Trophoblast cell (in vitro differentiated cells and primary cell): Measurements from ENCODE around the gene DHX30.

Experiments
- DNase-seq, 2 donors: peaks; one replicate each; pipeline ENCODE4 v3.0.0-alpha.2; 2016
- H2AFZ ChIP-seq: 2 replicates; pipeline ENCODE4 v1.6.1; 2013; ENCODE audit warnings: low read length, moderate library complexity, mild to moderate bottlenecking; ENCODE audit not compliant: insufficient read depth, poor library complexity
- H2AK5ac ChIP-seq: 2 replicates; pipeline ENCODE4 v1.6.1; 2013; ENCODE audit warnings: mild to moderate bottlenecking, low read length
- H2BK120ac ChIP-seq: 2 replicates; pipeline ENCODE4 v1.6.1; 2013; ENCODE audit warnings: low read length, mild to moderate bottlenecking, moderate library complexity; ENCODE audit not compliant: insufficient read depth, poor library complexity
- H2BK12ac ChIP-seq: 2 replicates; pipeline ENCODE4 v1.6.1; 2013; ENCODE audit warnings: mild to moderate bottlenecking, low read length, moderate library complexity
- H2BK5ac ChIP-seq: 2 replicates; pipeline ENCODE4 v1.6.1; 2013; ENCODE audit warnings: low read length, low read depth, moderate library complexity, mild to moderate bottlenecking; ENCODE audit not compliant: poor library complexity
- H3K14ac ChIP-seq: 2 replicates; pipeline ENCODE4 v1.6.1; 2013; ENCODE audit warnings: mild to moderate bottlenecking, low read length
- H3K18ac ChIP-seq: 2 replicates; pipeline ENCODE4 v1.6.1; 2013; ENCODE audit warnings: mild to moderate bottlenecking, low read length
- H3K23ac ChIP-seq: 2 replicates; pipeline ENCODE4 v1.6.1; 2013; ENCODE audit warnings: low read length
- H3K27ac ChIP-seq: 2 replicates; pipeline ENCODE4 v1.5.1; 2013; ENCODE audit warnings: low read depth, mild to moderate bottlenecking, inconsistent platforms, low read length, moderate library complexity
- H3K27me3 ChIP-seq: 2 replicates; pipeline ENCODE4 v1.6.1; 2013; ENCODE audit warnings: inconsistent platforms, mild to moderate bottlenecking, low read length, moderate library complexity; ENCODE audit not compliant: insufficient read depth
- H3K36me3 ChIP-seq, 2 experiments: 1 replicate in 1 of 2; 2 replicates in 1 of 2; pipeline ENCODE4 v1.6.1; 2013; ENCODE audit warnings: low read length in 2 of 2, mild to moderate bottlenecking in 2 of 2, moderate library complexity in 1 of 2; ENCODE audit not compliant: insufficient read depth in 2 of 2, control insufficient read depth in 1 of 2
- H3K4ac ChIP-seq: 2 replicates; pipeline ENCODE4 v1.6.1; 2013; ENCODE audit warnings: low read depth, mild to moderate bottlenecking, low read length, moderate library complexity
- H3K4me1 ChIP-seq, 2 experiments: 1 replicate in 1 of 2; 2 replicates in 1 of 2; pipeline ENCODE4 v1.6.1; 2013; ENCODE audit warnings: low read length in 2 of 2, mild to moderate bottlenecking in 2 of 2, moderate library complexity in 1 of 2; ENCODE audit not compliant: insufficient read depth in 2 of 2, control insufficient read depth in 1 of 2
- H3K4me2 ChIP-seq: 2 replicates; pipeline ENCODE4 v1.6.1; 2013; ENCODE audit warnings: inconsistent platforms, mild to moderate bottlenecking, low read length, moderate library complexity
- H3K4me3 ChIP-seq: 2 replicates; pipeline ENCODE4 v1.5.1; 2013; ENCODE audit warnings: mild to moderate bottlenecking, low read depth, low read length, inconsistent platforms
- H3K79me1 ChIP-seq: one replicate; pipeline ENCODE4 v1.6.1; 2013; ENCODE audit warnings: low read length
- H3K79me2 ChIP-seq: 2 replicates; pipeline ENCODE4 v1.6.1; 2013; ENCODE audit warnings: low read length, mild to moderate bottlenecking; ENCODE audit not compliant: control insufficient read depth, insufficient read depth, poor library complexity
- H3K9ac ChIP-seq: 2 replicates; pipeline ENCODE4 v1.6.1; 2013; ENCODE audit warnings: mild to moderate bottlenecking, low read length
- H3K9me3 ChIP-seq: 2 replicates; pipeline ENCODE4 v1.6.1; 2013; ENCODE audit warnings: low read depth, mild to moderate bottlenecking, control low read depth, inconsistent platforms, low read length; ENCODE audit not compliant: insufficient read depth
- H4K12ac ChIP-seq: 2 replicates; pipeline ENCODE4 v1.6.1; 2013; ENCODE audit warnings: low read depth, mild to moderate bottlenecking, low read length, moderate library complexity
- H4K8ac ChIP-seq: 2 replicates; pipeline ENCODE4 v1.6.1; 2013; ENCODE audit warnings: low read depth, mild to moderate bottlenecking, low read length, moderate library complexity
- H4K91ac ChIP-seq: one replicate; pipeline ENCODE4 v1.6.1; 2013; ENCODE audit warnings: low read depth, mild to moderate bottlenecking, low read length, moderate library complexity
- WGBS: extraction: QIAGEN DNeasy Blood & Tissue Kit; methylation state at CpG from one replicate; pipeline ENCODE4 v1.1.7; 2013; ENCODE audit warnings: missing lambda C conversion rate; ENCODE audit not compliant: insufficient read length, insufficient coverage; ENCODE audit errors: extremely low coverage; 5-methylcytosine and 5-hydroxymethylcytosine counted together

Gene DHX30

GRCh38 chr3:47851888-47852603 lies 49.1 kb downstream of the DHX30 start:
- Histone ChIP-seq H3K4me2 (no peak overlapping the region), H2AFZ (no peak overlapping the region), H3K18ac (no peak overlapping the region), H3K4me1 (no peaks in the 10 kb centered on the region), H3K27ac (no peak overlapping the region), H2BK12ac (no peak overlapping the region), H4K91ac (no peak overlapping the region), H4K12ac (no peak overlapping the region), H3K14ac (no peak overlapping the region), H3K23ac (no peak overlapping the region), H2AK5ac (no peak overlapping the region), H3K4ac (no peak overlapping the region), H4K8ac (no peak overlapping the region), H3K36me3 (peaks cover 91 to 96% of the 10 kb centered on the region in 2 experiments), H2BK120ac (no peak overlapping the region), H3K27me3 (no peaks in the 10 kb centered on the region), H3K4me3 (no peak overlapping the region), H3K9ac (no peak overlapping the region), H3K79me2 (no peaks in the 10 kb centered on the region), H2BK5ac (no peak overlapping the region), H3K9me3 (peaks cover 5% of the 10 kb centered on the region), H3K79me1 (no peaks in the 10 kb centered on the region)
- no CpG with 5 or more reads among the region's 12 CpGs for WGBS
- no peak for DNase-seq

DNA sequence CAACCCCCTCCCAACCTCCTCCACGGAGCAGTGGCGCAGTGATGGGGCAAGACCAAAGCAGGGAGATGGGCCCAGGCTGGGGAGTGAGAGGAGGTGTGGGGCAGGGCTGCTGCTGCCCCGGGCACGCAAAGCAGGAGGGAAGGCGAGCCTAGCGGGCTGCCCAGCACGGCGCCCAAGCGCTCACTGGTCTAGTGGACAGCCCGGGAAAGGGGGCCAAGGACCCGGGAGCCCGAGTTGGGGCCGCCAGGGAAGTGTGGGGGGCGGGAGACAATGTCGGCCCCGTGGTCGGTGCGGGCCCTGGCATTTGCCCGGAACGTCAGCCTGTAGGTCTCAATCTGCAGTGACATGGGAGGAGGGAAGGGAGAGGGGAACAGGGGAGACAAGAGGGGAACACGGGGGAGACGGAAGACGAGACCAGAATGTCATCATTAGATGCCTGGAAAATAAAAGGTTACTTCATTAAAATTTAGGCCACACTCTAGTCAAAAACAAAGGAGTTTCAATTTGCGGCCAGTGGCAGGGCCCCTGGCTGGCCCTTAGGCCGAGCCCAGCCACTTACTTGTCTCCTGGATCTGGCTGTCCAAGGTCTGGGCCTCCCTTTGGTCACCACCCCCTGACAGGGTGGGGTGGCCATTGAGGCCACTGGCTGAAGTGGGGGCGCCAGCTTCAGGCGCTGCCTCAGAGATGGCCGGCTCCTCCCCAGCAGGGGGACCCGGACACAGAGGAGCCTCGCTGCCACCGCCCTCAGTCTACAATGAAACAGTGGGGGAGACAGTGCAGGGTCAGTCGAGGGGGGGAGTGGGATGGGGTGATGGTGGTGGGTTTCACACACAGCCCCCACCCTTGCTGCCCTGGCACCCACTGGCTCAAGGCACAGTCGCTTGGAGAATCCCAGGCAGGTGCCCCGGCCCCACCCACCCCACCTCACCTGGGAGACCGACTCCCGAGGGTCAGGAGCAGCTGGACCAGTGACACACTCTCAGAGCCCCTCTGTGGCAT lies 50.0 kb downstream of the DHX30 start:
- H3K9me3 ChIP-seq: peaks cover 5% of the 10 kb centered on the region
- H3K79me2 ChIP-seq: no peaks in the 10 kb centered on the region
- no peak overlapping the region for H3K18ac ChIP-seq
- H3K14ac ChIP-seq: no peak overlapping the region
- no peak overlapping the region for H2AK5ac ChIP-seq
- no peaks in the 10 kb centered on the region for H3K79me1 ChIP-seq
- no peaks in the 10 kb centered on the region for H3K4me1 ChIP-seq
- no peak overlapping the region for H4K91ac ChIP-seq
- H2BK120ac ChIP-seq: no peak overlapping the region
- H3K27ac ChIP-seq: no peak overlapping the region
- H4K8ac ChIP-seq: no peak overlapping the region
- no peak overlapping the region for H3K4me3 ChIP-seq
- H2AFZ ChIP-seq: no peak overlapping the region
- H2BK5ac ChIP-seq: no peak overlapping the region
- H3K4me2 ChIP-seq: no peak overlapping the region
- H3K23ac ChIP-seq: no peak overlapping the region
- WGBS: no CpG with 5 or more reads among the region's 36 CpGs
- no peaks in the 10 kb centered on the region for H3K27me3 ChIP-seq
- no peak overlapping the region for H4K12ac ChIP-seq
- no peak overlapping the region for H3K9ac ChIP-seq
- peaks cover 86 to 93% of the 10 kb centered on the region in 2 experiments for H3K36me3 ChIP-seq
- no peak overlapping the region for H2BK12ac ChIP-seq
- H3K4ac ChIP-seq: no peak overlapping the region
- no peak for DNase-seq

DNA sequence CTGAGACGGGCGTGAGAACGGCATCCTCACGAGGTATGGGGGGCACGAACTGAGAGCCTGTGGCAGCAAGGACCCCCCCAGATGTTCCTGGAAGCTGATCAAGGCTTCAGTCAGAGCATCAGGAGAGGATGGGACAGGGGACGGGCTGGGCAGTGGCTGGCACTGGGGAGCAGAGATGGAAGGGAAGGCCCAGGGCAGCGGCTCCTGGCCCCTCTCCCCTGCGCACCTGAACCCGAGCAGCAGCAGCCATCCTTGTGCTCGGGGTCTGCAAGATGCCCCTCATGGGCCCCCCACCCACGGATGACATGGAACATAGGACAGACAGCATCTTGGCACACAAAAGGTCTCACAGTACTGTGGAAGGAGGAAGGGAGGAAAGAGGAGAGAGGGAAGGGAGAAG lies 51.3 kb downstream of the DHX30 start:
- no CpG with 5 or more reads among the region's 11 CpGs for WGBS
- Histone ChIP-seq H4K91ac (no peak overlapping the region), H3K14ac (no peak overlapping the region), H3K27me3 (no peaks in the 10 kb centered on the region), H4K8ac (no peak overlapping the region), H2BK12ac (no peak overlapping the region), H3K9me3 (peaks cover 3% of the 10 kb centered on the region), H3K79me2 (no peaks in the 10 kb centered on the region), H3K36me3 (peaks cover 81 to 89% of the 10 kb centered on the region in 2 experiments), H3K27ac (no peak overlapping the region), H3K4me3 (no peak overlapping the region), H3K9ac (no peak overlapping the region), H3K79me1 (no peaks in the 10 kb centered on the region), H3K23ac (no peak overlapping the region), H2BK120ac (no peak overlapping the region), H3K4me1 (no peaks in the 10 kb centered on the region), H2AK5ac (no peak overlapping the region), H2AFZ (no peak overlapping the region), H2BK5ac (no peak overlapping the region), H3K4ac (no peak overlapping the region), H3K4me2 (no peak overlapping the region), H4K12ac (no peak overlapping the region), H3K18ac (no peak overlapping the region)
- DNase-seq: no peak

GRCh38 chr3:47854720-47855455 lies 52.0 kb downstream of the DHX30 start:
- no peaks in the 10 kb centered on the region for H3K79me2 ChIP-seq
- H3K14ac ChIP-seq: no peak overlapping the region

More at GRCh38 chr3:47854720-47855455, 52.0 kb downstream of the DHX30 start:
- Histone ChIP-seq H3K9ac (no peak overlapping the region), H3K27ac (no peak overlapping the region), H3K27me3 (no peaks in the 10 kb centered on the region), H2AK5ac (no peak overlapping the region), H3K36me3 (peaks cover 75 to 86% of the 10 kb centered on the region in 2 experiments), H2BK5ac (no peak overlapping the region), H4K91ac (no peak overlapping the region), H2BK120ac (no peak overlapping the region), H3K4ac (no peak overlapping the region), H3K23ac (no peak overlapping the region), H2BK12ac (no peak overlapping the region), H3K4me2 (no peak overlapping the region), H4K8ac (no peak overlapping the region), H4K12ac (no peak overlapping the region), H3K9me3 (no peaks in the 10 kb centered on the region), H3K4me3 (no peak overlapping the region), H3K79me1 (no peaks in the 10 kb centered on the region), H3K18ac (no peak overlapping the region), H3K4me1 (no peaks in the 10 kb centered on the region), H2AFZ (no peak overlapping the region)
- no CpG with 5 or more reads among the region's 14 CpGs for WGBS
- no peak for DNase-seq
